ENCODE measurements around the gene BARX1.
"Not testable (repeated sequence)": the region's sequence is repeated elsewhere in the genome, so short reads cannot be mapped to it uniquely, and the experiment has no call there.

The BARX1 gene

DNA sequence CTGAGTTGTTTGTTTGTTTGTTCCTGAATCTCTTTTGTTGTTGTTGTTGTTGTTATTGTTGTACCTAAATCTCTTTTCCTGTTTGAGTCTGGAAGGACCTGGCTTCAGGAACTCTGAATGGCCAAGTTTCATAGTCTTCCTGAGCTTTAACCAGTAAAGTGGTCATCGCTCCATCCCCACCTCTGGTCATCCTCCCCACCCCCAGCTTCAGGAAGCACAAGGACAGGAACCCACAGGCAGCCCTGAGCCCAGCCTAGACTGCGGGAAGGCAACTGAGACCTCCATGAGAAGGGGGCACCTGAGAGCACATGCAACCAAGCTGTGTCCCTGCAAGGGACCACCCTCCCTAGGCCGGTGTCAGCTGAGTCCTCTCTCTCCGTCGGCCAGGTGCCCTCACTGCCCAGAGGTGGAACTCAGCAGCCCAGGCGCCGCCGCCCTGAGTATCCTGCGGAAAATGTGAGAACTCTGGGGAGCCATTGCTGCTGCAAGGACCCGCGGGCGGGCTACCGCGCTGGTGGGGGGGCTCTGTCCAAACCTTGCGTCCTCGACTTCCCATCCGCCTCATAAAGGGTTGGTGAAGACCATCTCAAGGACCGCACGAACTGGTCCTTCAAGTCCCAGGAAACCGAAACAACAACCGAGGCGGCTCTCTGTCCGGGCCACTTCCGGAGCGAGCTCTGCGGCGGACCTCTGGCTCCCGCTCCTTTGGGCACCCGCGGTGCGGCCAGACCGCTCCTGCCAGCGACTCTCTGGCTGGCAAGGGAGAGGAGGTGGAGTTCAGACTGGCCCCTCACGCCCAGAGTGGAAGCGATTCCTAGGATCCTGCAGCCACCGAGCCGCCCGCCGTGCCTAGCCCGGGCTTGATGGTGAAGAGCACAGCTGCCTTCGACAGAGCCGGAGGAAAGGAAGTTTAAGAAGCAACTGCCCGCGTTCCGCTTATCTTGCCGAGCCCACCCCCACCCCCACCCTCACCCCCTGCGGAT, 4.2 kb downstream of the BARX1 start:
- DNase-seq = no peak

GRCh38 chr9:93949694-93950449, 5.3 kb downstream of the BARX1 start:
- DNase-seq = no peak

- DNase-seq = no peak
Measured at GRCh38 chr9:93949073-93949693, 6.0 kb downstream of the BARX1 start.

GRCh38 chr9:93948441-93949072, 6.6 kb downstream of the BARX1 start:
- DNase-seq = no peak

DNA sequence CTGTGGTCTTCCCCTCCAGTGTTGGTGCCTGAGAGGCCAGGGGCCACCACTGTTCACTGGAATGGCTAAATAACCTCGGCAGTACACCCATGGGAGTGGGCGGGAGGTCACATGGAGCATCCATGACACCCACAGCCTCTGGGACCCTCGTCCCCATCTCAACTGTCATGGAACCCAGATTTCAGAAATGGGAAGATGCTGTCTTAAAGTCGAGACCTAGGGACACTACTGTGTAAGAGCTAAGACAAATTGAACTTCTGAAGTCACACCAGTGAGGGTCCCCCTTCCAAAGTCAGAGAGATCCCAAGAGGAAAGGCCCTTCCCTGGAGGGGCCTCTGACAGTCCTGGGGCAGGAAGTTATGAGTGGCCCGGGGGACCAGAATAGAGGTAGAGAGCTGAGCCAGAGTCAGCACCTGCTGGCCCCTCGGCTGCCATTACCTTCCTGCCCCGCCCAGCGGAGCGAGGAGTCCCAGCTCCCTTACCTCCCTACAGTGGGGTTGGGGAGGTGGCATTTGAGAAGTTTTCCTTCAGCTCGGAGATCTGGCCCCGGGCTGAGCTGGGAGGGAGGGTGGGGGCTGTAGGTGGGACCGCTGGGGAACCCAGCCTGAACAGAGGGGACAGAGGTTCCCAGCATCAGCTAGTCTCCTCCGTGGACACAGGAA, 7.6 kb downstream of the BARX1 start:
- DNase-seq = no peak

DNA sequence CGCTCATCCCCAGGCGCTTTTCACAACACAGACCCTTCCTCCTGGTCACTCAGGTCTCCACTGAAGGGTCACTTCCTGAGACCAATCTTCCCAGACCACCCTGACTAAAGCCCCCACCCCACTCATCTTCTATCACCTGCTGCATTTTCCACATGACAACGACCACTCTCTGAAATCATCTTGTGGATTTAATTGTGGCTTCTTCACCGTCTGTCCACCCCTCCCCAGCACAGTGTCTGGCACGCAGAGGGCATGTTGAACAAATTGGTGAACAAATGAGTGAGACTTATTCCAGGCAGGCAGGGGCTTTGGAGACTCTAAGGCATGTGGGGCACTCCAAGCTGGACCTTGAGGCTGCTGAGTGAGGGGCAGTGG, 8.8 kb downstream of the BARX1 start:
- no peak for DNase-seq

GRCh38 chr9:93945400-93946337, 9.5 kb downstream of the BARX1 start:
- DNase-seq = no peak

- DNase-seq = no peak
Measured at GRCh38 chr9:93944011-93944410, 11.1 kb downstream of the BARX1 start.

DNA sequence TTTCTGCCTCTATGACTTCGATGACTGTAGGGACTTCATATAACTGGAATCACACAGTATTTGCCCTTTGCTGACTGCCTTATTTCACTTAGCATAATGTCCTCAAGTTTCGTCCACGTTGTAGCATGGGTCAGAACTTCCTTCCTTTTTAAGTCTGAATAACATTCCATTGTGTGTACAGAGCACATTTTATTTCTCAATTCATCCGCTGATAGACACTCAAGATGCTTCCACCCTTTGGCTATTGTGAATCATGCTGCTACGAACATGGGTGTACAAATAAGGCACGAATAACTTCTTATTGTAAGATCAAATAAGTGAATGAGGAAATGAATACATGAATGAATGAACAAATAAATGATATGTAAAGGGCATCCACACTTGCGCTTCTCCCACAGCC, 13.0 kb downstream of the BARX1 start:
- DNase-seq = no peak

DNA sequence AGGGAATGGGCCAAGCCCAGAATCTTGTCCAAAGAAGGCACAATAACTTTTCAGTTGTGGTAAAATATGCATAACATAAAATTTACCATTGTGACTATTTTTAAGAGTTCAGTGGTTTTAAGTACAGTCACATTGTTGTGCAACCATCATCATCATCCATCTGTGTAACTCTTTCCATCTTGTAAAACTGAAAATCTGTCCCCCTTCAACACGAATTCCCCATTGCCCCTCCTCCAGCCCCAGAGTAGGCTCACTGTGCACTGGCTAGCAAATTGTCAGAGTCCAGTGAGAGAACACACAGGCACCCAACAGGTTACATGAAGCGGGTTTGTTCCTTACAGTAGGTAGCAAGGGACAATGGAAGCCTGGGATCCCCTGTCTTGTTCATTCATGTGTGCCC, 13.7 kb downstream of the BARX1 start:
- no peak for DNase-seq

DNA sequence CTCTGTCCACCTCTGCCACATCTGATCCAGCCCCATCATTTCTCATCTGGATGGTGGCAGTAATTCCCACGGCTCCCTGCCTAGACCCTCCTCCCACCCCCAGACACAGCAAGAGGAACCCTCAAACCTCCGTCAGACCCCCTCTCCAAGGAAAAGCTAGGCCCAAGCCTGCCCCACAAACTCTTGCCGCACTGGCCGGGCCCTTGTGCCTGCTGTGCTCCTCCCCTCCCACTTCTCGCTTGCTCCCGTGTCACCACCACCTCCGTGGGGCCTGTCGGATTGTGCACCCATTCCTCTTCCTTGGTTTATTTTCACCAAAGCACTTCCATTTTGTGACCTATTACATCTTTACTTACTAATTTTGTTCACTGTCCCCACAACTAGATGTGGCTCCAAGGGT, 14.2 kb downstream of the BARX1 start:
- DNase-seq = no peak

- not testable (repeated sequence) for DNase-seq
Measured at GRCh38 chr9:93939589-93939988, 15.6 kb downstream of the BARX1 start.

DNA sequence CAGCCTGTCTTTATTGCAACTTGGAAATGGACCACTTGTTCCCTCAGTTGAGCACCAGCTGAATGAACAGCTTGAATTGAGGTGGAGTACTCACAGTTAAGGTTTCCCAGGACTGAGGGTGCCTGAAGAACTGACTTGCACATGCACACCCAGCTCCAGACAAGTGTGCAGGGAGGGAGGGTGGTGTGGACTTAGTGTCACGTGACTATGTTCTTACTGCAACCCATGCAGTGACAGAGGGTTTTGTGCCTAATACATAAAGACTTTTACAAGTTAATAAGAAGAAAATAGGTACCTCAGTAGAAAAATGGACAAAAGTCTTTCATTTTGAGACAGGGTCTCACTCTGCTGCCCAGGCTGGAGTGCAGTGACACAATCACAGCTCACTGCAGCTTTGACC, 18.0 kb downstream of the BARX1 start:
- DNase-seq = no peak

GRCh38 chr9:93931905-93932304, 23.2 kb downstream of the BARX1 start:
- DNase-seq = no peak

DNA sequence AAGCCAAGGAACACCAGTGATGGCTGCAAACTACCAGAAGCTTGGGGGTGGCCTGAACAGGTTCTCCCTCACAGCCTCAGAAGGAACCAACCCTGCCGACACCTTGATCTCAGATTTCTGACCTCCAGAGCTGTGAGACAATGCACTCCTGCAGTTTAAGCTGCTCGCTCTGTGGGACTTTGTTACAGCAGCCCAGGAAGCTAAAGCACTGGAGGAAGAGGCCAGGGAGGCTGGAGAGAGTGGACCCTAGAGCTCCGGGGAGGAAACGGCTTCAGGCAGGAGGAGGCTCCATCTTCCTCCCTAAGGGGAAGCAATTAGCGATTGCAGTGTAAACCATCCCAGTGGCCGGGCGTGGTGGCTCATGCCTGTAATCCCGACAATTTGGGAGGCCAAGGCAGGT, 25.1 kb downstream of the BARX1 start:
- DNase-seq = no peak

DNA sequence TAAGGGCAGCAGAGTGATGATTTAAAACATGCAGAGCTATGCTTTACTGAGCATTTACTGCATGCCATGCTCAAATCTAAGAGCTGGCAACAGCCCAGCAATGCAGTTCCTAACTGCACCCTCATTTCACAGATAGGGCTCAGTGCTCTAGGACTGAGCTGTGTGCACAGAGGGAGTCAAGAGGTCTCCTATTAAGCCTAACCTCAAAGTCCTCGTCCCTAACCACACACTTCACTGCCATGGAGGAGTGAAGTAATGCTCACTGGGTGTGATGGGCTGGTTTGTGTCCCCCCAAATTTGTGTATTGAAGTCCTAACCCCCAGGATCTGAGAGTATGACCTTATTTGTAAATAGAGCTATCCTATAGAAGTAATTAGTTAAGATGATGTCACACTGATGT, 25.9 kb downstream of the BARX1 start:
- no peak for DNase-seq

DNA sequence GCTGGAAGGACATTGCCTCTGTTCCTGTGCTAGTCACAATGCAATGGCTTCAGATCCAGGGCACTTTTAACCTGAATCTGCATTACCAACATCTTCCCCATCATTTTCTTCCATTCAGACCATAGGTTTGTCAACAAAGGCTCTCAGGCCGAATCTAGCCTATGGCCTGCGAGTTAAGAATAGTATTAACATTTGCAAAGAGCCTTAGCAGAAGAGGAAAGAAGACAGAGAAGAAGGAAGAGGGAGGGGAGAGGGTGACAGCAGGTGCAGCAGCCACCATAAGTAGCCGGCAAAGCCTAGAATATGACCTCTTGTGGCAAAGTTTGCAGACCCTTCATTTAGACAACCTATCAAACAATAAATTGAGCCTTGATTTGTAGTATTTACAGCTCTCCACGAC, 32.6 kb downstream of the BARX1 start:
- DNase-seq = no peak

GRCh38 chr9:93920131-93920800, 34.9 kb downstream of the BARX1 start:
- no peak for DNase-seq

DNA sequence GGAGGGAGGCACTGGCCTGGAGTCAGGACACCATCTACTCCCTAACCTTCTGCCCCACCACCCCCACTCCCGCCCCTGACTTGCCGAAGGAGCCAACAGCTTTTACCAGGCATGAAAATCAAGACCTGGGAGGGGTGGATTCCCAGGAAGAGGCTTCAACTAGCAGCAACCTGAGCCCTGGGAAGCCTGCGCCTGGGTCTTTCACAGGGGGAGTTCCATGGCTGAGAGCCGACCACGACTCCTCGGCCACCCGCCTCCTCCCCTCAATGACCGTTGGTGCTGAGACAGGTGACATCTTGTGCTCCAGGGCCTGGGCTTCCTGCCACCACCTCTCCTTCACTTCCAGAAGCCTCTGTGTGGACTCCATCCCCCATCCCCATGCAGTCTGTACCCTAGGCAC, 37.1 kb downstream of the BARX1 start:
- DNase-seq = no peak

DNA sequence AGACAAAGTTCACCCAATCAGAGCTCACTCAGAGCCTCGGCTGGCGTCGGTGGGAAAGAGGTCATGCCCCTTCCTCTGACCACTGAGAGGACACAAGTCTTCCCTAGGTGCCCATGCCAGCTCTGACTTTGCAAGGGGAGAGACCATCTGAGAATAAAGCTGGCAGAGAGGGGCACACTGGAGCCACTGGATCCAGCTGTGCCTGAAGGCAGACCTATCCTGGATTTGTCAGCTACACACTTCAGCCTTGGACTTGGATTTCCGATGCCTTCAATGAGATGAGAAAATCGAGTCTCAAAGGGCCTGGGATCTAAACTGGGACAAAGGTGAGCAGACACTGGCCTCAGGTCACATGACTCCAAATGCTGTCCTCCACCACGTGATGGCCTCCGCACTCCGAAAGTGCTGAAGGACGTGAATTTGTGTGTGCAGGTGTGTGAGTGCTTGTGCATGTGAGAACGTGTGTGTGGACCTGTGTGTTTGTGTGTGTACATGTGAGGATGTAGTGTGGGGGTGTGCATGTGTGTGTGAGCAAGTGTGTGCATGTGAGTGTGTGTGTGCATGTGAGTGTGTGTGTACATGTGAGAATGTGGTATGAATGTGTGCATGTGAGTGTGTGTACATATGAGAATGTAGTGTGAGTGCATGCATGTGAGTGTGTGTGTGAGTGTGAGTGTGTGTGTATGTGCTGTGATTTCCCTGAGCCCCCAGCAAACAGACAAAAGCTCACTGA, 37.9 kb downstream of the BARX1 start:
- DNase-seq = no peak

Data from RPMI8226 (cell line).